ENCODE results near the gene OR4K14.
A peak's percentile ranks its signal among the peaks of the same experiment; 100 is the strongest.
"Not testable (repeated sequence)": the region's sequence is repeated elsewhere in the genome, so short reads cannot be mapped to it uniquely, and the experiment has no call there.

Gene OR4K14

GRCh38 chr14:20019257-20019865 is at the start of gene OR4K14:
Gene OR4K14 (minus strand): TSS chr14:20019307. CDS start chr14:20015193, 4,114 bp downstream.
- no peak for DNase-seq (ENCODE audit: low read depth in 2 of 2)

DNA sequence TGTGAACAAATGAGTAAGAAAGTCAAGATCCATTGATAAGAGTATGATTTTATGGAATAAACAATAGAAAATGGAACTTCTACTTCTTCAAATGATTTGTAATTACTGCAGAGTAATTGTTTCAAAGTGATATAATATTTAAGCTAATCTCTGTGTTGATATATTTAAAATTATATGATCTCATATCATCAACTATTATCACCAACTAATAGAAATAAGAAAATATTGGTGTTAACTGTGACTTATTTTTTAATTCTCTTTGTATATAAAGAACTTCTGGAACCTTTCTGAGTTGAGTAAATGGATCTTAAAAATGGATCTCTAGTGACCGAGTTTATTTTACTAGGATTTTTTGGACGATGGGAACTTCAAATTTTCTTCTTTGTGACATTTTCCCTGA is 40.6 kb upstream of the OR4K14 start, which contains the start of gene OR4L1:
TSS of gene OR4L1 (plus strand) at position 301 of the 400 bp plus-strand sequence. CDS start at position 301, 0 bp downstream.
- DNase-seq (ENCODE audit: low read depth in 2 of 2): no peak

DNA sequence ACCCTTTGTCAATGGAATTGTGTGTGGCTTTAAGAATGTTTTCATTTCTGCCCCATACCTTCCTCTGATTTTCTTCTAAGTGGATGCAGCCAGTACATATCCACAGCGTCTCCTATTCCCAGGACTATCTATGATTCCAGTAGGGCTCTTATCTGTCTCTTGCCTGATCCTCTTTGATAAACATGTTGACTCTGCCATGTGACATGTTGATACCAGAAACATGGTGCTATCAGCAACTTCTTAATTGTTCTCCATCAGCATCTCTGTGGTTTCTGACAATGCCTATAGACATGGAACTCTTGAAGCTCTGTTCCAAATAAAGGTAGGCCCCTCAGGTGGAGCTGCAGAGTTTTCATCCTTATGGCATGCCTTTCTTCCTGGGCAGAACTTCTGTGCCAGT is 29.1 kb upstream of the OR4K14 start:
- no peak for DNase-seq (ENCODE audit: low read depth in 2 of 2)

DNA sequence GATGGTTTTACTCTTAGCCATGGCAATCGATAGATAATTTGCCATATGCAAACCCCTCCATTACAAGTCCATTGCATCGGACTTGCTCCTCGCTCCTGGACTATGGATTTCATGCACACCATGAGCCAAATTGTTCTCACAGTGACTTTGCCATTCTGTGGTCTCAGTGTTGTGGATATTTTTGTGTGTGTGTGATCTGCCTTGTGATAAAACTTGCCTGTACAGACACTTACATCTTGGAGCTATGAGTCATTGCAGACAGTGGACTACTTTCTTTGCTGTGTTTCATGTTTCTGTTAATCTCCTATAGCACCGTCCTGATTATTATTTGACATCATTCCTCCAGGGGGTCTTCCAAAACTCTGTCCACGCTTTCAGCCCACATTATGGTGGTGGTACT is 25.1 kb upstream of the OR4K14 start:
- DNase-seq (ENCODE audit: low read depth in 2 of 2): no peak

DNA sequence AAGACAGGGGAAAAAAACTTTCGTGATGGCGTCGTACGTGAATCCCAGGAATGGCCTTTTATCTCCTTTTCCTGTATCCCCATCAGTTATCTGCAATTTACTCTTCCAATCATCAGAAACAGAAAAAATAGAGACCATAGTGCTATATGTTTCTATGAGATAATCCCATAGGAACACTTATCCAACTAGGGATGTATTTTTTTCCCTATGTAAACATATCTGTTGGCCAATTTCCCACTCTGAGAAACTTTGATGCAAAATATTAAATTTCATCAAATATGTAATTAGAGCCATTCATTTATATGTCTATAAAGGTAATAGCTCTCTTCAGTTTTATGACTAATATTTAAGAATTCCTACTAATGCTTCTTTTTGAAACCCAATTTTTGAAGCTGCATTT is 16.8 kb upstream of the OR4K14 start, which contains the start of gene OR4K13:
TSS of gene OR4K13 (minus strand) at position 101 of the 400 bp plus-strand sequence. CDS start 1,280 bp downstream, outside the sequence.
- no peak for DNase-seq (ENCODE audit: low read depth in 2 of 2)

DNA sequence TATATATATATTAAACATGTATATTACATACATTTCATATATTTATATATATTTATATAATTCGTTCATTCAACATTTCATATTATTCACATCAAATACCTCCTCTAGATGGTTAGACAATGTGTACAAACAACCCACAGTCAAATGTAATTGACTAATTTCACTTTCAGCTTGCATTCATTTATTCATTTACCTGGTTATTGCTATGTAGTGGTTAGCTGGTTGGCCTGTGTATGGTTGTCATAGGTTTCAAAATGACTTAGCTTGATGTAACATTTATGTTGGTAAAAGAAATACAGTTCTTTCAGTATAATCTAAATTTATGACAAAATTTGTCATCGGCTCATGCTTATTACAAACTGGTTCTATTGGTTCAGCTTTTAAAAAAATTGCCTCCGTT is 16.3 kb upstream of the OR4K14 start:
- DNase-seq (ENCODE audit: low read depth in 2 of 2): no peak

DNA sequence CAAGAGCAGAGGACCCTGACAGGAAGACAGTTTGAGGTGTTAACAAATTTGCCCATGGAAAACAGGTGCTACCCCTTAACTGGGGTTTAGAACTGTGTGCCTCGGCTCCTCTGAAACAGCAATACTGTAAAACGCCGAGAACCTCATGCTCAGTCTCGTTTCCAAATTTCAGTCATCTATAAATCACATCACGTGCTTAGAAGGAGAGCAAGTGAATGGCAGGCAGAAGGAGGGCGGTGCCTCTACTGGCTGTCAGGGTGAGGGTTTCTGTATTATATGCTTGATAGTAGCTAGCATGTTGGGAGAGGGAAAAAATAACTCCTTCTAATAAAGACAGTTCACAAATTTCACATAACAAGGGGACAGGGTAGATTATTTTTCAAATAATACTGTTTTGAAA is 12.0 kb upstream of the OR4K14 start:
- DNase-seq (ENCODE audit: low read depth in 2 of 2): no peak

DNA sequence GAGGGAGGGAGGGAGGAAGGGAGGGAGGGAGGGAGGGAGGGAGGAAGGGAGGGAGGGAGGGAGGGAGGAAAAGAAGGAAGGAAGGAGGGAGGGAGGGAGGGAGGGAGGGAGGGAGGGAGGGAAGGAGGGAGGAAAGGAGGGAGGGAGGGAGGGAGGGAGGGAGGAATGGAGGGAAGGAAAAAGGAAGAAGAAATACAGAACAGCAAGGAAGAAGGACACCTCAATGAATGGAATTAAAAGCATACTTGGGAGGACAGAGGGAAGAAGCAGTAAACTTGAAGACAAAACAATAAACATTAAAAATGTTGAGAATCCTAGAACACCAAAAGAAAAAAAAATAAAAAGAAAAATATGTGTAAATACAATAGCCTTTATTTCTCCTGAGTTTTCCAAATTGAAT is 11.0 kb downstream of the OR4K14 start:
- DNase-seq (ENCODE audit: low read depth in 2 of 2): no peak

- DNase-seq (ENCODE audit: low read depth in 2 of 2): no peak
Observed at GRCh38 chr14:20002319-20002718, 16.8 kb downstream of the OR4K14 start.

DNA sequence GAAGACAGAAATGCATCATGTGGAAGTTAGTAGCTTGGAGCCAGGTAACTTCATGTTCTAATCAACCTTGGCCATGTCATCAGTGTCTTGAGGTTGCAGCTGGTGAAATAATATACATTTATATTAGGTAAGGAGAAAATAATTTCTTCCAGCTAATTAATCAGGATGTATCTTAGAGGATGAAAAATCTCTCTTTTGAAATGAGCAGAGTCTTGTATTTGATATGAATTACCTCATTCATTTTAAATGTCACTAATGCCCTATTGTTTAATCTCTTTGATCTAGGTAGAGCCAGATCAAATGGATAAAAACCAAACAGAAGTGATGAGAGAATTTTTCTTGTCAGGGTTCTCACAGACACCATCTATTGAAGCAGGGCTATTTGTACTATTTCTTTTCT is 17.2 kb downstream of the OR4K14 start, which contains the start of gene OR4Q2:
TSS of gene OR4Q2 (plus strand) at position 301 of the 400 bp plus-strand sequence.
- DNase-seq (ENCODE audit: low read depth in 2 of 2): no peak

DNA sequence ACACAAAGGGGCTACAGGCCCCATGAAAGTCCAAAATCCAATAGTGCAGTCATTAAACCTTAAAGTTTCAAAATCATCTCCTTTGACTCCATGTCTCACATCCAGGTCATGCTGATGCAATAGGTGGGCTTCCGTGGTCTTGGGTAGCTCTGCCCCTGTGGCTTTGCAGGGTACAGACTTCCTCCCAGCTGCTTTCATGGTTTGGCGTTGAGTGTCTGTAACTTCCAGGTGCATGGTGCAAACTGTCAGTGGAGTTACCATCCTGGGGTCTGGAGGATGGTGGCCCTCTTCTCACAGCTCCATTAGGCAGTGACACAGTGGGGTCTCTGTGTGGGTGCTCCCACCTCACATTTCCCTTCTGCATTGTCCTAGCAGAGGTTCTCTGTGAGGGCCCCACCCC is 25.7 kb downstream of the OR4K14 start:
- DNase-seq (ENCODE audit: low read depth in 2 of 2): no peak

DNA sequence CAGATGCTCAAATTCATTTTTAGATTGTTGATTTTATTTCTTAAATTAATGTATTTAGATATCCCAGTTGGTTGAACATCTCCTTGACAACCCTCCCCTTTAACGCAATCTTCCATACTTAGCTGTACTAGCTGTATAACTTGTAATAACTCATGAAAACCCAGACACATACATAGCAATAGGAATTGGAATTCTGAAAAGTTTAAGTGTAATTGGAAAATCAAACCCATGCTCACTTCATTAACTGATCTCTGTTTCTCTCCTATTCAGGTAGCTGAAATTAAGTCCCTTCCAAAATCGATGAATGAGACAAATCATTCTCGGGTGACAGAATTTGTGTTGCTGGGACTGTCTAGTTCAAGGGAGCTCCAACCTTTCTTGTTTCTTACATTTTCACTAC is 43.8 kb downstream of the OR4K14 start, which contains the start of gene OR4K15:
TSS of gene OR4K15 (plus strand) at position 301 of the 400 bp plus-strand sequence. CDS start at position 301, 0 bp downstream.
- DNase-seq (ENCODE audit: low read depth in 2 of 2): no peak

DNA sequence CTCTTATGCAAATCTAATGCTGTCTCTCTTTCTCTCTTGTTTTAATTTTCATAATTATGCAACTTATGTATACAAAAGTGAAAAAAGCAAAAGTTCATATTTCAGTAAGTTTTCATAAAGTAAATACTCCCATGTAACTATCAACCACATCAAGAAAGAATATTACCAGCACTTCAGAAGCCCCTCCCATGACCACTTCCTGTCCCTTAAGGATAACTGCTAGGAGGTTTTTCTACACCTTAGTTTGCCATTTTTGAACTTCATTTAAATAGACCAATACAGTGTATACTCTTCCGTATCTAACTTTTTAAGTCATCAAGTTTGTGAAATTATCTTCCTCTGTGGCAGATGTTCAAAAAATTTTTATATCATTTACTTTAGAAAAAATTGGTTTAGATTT is 44.3 kb downstream of the OR4K14 start:
- DNase-seq (ENCODE audit: low read depth in 2 of 2): peak in 1 of 2 donors; percentile 3

DNA sequence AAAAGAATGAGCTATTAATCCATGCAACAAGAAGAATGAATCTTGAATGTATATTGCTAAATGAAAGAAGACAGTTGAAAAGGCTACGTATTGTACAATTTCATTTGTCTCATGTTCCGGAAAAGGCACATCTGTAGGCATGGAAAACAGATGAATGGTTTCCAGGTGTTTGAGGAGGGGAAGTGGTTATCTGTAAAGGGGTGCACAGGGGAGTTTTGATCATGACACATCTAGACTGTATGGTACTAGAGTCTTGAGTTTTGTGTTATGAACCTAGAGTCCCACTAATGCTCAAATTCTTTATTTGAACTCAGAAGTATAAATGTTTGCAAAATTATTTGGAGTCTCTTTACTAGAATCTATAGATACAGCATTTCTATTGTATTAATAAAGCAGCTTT is 49.4 kb downstream of the OR4K14 start:
- DNase-seq (ENCODE audit: low read depth in 2 of 2): not testable (repeated sequence)

Data from stimulated activated CD8-positive, alpha-beta memory T cell treated with anti-CD3 and anti-CD28 coated beads, Interleukin-7, amount 100 ng/mL, for 4 hours (primary cell).